ENCODE measurements around the gene GAB2.

DNA sequence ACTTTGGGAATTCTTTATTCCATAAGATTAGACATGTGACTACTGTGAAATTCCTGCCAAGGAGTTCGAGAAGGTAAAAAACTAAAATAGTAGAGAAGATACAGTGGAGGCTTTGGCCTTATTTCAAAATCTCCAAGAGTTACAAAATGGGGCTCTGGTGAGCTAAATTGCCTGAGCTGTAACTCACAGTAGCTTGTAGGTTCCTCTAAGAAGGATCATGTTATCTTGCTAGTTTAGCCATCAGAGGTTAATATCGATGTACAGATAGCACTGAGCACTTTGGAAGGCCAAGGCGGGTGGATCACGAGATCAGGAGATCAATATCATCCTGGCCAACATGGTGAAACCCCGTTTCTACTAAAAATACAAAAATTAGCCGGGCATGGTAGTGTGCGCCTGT, 147.8 kb downstream of the GAB2 start:
- TF ChIP-seq REPIN1 (tag by site-specific recombination; IDR thresholded peaks at IDR 0.05; ENCODE audit: low read depth): no peak
- TF ChIP-seq ZNF776 (tag by site-specific recombination; IDR thresholded peaks at IDR 0.05; ENCODE audit: borderline replicate concordance): no peak
- TF ChIP-seq ZNF10 (tag by site-specific recombination; IDR thresholded peaks at IDR 0.05): no peak
- TF ChIP-seq, protein P1, sequence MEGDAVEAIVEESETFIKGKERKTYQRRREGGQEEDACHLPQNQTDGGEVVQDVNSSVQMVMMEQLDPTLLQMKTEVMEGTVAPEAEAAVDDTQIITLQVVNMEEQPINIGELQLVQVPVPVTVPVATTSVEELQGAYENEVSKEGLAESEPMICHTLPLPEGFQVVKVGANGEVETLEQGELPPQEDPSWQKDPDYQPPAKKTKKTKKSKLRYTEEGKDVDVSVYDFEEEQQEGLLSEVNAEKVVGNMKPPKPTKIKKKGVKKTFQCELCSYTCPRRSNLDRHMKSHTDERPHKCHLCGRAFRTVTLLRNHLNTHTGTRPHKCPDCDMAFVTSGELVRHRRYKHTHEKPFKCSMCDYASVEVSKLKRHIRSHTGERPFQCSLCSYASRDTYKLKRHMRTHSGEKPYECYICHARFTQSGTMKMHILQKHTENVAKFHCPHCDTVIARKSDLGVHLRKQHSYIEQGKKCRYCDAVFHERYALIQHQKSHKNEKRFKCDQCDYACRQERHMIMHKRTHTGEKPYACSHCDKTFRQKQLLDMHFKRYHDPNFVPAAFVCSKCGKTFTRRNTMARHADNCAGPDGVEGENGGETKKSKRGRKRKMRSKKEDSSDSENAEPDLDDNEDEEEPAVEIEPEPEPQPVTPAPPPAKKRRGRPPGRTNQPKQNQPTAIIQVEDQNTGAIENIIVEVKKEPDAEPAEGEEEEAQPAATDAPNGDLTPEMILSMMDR (tag by site-specific recombination; IDR thresholded peaks at IDR 0.05): no peak
- no peak for TF ChIP-seq ZNF174 (tag by site-specific recombination; IDR thresholded peaks at IDR 0.05)
- TF ChIP-seq, protein P2, sequence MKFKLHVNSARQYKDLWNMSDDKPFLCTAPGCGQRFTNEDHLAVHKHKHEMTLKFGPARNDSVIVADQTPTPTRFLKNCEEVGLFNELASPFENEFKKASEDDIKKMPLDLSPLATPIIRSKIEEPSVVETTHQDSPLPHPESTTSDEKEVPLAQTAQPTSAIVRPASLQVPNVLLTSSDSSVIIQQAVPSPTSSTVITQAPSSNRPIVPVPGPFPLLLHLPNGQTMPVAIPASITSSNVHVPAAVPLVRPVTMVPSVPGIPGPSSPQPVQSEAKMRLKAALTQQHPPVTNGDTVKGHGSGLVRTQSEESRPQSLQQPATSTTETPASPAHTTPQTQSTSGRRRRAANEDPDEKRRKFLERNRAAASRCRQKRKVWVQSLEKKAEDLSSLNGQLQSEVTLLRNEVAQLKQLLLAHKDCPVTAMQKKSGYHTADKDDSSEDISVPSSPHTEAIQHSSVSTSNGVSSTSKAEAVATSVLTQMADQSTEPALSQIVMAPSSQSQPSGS (tag by site-specific recombination; IDR thresholded peaks at IDR 0.05; ENCODE audit: low read depth): no peak
- no peak for TF ChIP-seq ZNF791 (tag by site-specific recombination; IDR thresholded peaks at IDR 0.05)
